Neutrophil (primary cell): ENCODE results near the gene TAMALIN.

ENCODE experiments used
- H3K27ac ChIP-seq: fragments of 200-600 bp; sonication (generic); 2 replicates; pipeline ENCODE4 v1.5.1; 2016; ENCODE audit warnings: mild to moderate bottlenecking, moderate library complexity
- H3K27me3 ChIP-seq: fragments of 200-600 bp; sonication (generic); 2 replicates; pipeline ENCODE4 v1.6.0; 2016; ENCODE audit warnings: mild to moderate bottlenecking
- H3K36me3 ChIP-seq: fragments of 200-600 bp; sonication (generic); 2 replicates; pipeline ENCODE4 v1.5.1; 2017
- H3K4me1 ChIP-seq, 2 experiments: fragments of 200-600 bp in 1 of 2; sonication (generic) in 1 of 2; 1 replicate in 1 of 2; 2 replicates in 1 of 2; pipeline versions ENCODE4 v1.5.1 to v1.6.1; 2013 to 2016; ENCODE audit warnings: low read depth in 1 of 2, low read length in 1 of 2, mild to moderate bottlenecking in 1 of 2, moderate library complexity in 1 of 2; ENCODE audit not compliant: control insufficient read depth in 1 of 2, insufficient read depth in 1 of 2
- H3K4me3 ChIP-seq, 2 experiments: fragments of 200-600 bp in 1 of 2; sonication (generic) in 1 of 2; 1 replicate in 1 of 2; 2 replicates in 1 of 2; pipeline ENCODE4 v1.5.1; 2013 to 2016; ENCODE audit warnings: low read depth in 1 of 2, low read length in 1 of 2, mild to moderate bottlenecking in 1 of 2, moderate library complexity in 1 of 2
- H3K9me3 ChIP-seq: fragments of 200-600 bp; sonication (generic); 2 replicates; pipeline ENCODE4 v1.5.1; 2016
- TF ChIP-seq, protein P1 (sequence below): fragments of 200-600 bp; sonication (generic); IDR thresholded peaks from 2 replicates; pipeline ENCODE4 v1.5.1; 2016; ENCODE audit warnings: antibody characterized with exemption

TAMALIN gene

DNA sequence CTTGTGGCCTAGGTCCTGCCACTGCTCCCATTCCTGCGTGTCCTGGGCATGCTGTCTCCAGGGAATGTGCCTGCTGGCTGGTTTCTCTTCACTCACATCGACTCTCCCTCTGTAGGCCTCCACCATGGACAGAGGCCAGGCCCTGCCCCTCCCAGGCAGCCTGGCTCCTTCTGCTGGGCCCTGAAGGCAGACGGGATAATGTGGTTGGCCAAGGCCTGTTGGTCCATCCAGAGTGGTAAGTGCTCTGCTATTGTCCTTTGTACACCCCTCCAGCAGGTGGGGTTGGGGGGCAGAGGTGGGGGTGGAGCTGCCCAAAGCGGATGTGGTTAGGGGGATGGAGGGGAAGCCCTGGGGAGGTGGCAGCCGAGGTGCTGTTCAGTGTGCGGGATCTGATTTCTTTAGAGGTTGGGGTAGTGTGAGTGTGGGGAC is 35.0 kb downstream of the TAMALIN start:
- peaks cover 35% of the 10 kb centered on the region for H3K27me3 ChIP-seq

DNA sequence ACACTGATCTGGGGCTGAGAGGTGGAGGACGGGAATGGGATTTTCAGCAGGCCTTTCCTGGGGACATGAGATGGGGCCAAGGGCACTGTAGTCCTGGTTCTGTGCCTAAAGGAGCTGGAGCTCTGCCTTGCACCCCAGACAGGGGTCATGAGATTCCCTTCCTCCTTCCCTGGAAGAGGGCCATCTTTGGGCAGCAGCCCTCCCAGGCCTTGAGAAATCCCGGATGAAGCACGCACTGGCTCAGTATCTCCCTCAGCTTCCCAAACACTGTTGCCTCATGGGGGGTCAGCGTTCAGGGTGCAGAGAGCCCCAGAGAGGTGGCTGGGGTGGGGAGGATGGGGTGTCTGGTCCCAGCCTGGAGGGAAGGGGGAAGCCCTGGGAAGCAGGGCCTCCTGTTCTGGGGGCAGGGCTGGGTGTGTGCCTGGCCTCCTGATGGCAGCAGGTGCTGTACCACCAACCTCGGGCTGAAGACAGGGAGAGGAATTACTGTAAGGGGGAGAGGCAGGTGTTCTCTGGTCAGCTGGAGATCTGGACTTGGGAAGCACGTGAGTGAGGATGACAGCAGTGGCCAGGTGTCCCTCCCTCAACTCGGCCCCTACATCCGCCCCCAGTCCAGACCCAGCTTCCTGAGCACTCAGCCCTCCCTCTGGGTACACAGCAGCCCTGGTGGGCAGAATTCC is 36.1 kb downstream of the TAMALIN start:
- no peak overlapping the region for H3K27ac ChIP-seq
- peaks cover 8% of the 10 kb centered on the region in 2 experiments for H3K4me1 ChIP-seq

More for the DNA sequence above, 35.0 kb downstream of the TAMALIN start:
- no peaks in the 10 kb centered on the region for H3K9me3 ChIP-seq
- TF ChIP-seq, protein P1, sequence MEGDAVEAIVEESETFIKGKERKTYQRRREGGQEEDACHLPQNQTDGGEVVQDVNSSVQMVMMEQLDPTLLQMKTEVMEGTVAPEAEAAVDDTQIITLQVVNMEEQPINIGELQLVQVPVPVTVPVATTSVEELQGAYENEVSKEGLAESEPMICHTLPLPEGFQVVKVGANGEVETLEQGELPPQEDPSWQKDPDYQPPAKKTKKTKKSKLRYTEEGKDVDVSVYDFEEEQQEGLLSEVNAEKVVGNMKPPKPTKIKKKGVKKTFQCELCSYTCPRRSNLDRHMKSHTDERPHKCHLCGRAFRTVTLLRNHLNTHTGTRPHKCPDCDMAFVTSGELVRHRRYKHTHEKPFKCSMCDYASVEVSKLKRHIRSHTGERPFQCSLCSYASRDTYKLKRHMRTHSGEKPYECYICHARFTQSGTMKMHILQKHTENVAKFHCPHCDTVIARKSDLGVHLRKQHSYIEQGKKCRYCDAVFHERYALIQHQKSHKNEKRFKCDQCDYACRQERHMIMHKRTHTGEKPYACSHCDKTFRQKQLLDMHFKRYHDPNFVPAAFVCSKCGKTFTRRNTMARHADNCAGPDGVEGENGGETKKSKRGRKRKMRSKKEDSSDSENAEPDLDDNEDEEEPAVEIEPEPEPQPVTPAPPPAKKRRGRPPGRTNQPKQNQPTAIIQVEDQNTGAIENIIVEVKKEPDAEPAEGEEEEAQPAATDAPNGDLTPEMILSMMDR = no peak
- H3K4me1 ChIP-seq = peaks cover 13 to 16% of the 10 kb centered on the region in 2 experiments
- H3K36me3 ChIP-seq = no peaks in the 10 kb centered on the region
- H3K27ac ChIP-seq = no peak overlapping the region
- no peak overlapping the region for H3K4me3 ChIP-seq

DNA sequence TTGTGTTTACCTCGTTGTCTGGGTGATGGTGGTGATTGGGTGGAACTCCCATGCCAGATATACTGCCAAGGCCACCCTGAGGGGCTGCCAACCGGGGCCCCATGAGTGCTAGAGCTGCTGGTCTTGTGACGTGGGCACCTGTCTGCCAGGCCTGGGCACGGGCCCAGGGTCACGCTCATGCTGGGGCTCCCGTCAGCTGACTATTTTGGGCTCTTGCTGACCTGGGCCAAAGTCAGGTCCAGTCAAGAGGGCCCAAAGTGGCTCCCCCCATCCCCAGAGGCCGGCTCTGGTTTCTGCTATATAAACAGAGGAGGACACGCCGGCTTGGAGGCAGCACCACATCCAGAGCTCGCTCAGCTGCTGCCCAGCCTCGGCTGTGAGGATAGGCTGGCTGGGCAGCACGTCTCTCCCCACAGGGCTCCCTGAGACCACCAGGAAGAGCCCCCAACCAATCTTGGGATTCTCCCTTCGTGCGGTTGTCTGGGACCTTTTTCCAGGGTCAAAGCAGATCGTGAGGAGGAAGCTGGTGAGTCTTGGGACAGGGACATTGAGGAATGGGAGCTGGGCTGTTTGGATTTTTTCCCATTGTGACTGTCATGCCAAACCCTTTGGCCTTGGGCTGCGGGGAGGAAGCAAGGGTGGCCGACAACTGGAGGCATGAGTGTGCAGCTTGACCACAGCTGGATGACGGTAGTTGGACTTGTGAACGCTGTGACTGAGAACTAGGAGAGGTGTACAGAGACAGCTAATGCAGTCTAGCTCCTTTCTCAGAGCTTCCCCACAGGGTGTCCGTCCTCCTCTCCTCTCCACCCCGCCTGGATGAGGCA is 36.9 kb downstream of the TAMALIN start:
- Histone ChIP-seq H3K4me1 (peaks cover 8% of the 10 kb centered on the region in 2 experiments), H3K4me3 (no peak overlapping the region), H3K36me3 (no peaks in the 10 kb centered on the region), H3K27me3 (peaks cover 21% of the 10 kb centered on the region), H3K27ac (no peak overlapping the region), H3K9me3 (no peaks in the 10 kb centered on the region)
- TF ChIP-seq, protein P1 = no peak

More for the DNA sequence above, 36.1 kb downstream of the TAMALIN start:
- Histone ChIP-seq H3K36me3 (no peaks in the 10 kb centered on the region), H3K4me3 (no peak overlapping the region), H3K27me3 (peaks cover 24% of the 10 kb centered on the region), H3K9me3 (no peaks in the 10 kb centered on the region)
- TF ChIP-seq, protein P1 = no peak

DNA sequence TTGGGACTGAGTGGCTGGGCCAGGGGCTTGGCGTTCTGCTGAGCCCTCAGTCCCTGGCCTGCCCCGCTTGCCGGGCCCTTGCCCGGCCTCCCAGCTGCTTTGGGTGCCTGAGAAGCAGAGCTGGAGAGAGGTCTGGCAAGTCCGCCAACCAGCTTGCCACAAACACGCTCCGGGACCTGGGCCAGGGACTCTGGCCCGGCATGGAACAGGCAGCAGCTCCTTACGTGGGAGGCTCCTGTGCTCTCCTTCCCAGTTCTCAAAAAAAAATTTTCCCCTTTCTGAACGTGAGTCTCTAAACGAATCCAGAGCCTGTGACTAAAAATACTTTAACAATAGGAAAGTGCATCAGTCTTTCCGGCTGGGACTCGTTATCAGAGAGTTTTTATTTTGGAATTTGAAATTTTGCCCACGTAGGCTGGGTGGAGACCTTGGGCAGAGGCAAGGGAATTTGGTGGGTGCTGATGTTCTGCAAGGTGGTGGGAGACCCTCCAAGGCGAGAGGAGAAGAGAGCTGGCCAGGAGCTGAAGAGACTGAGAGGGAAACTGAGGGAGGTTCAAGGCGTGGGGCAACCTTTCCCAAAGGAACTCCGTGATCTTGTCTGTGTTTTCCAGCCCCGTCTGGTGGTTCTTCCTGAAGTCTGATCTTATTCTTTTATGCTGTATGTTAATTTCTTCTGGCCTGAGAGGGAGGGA is 37.7 kb downstream of the TAMALIN start:
- Histone ChIP-seq H3K36me3 (no peaks in the 10 kb centered on the region), H3K9me3 (no peaks in the 10 kb centered on the region), H3K27ac (no peak overlapping the region), H3K27me3 (peaks cover 21% of the 10 kb centered on the region), H3K4me3 (no peak overlapping the region), H3K4me1 (peaks cover 8% of the 10 kb centered on the region in 2 experiments)
- TF ChIP-seq, protein P1 = no peak

DNA sequence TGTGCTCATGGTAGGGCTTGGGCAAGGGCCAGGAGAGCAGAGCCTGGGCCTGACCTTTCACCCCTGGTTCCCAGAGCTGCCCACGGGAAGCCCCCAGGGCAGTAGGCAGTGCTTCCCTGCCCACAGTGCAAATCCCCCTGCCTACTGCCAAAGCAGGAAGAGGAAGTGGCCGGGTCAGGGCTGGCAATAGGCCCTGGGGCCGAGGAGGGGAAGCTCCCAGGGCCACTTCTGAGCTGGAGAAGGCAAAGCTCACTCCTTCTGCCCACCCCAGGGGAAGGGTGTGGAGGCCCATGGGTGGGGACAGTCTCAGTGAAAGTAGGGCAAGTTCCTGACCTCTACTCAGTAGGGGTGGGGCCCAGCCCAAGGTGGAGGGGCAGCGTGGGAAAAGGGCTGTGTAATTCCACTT is 39.1 kb downstream of the TAMALIN start:
- Histone ChIP-seq H3K4me1 (peaks cover 16% of the 10 kb centered on the region in 2 experiments), H3K4me3 (no peak overlapping the region), H3K9me3 (no peaks in the 10 kb centered on the region), H3K27me3 (peaks cover 26% of the 10 kb centered on the region), H3K36me3 (no peaks in the 10 kb centered on the region), H3K27ac (peak overlapping the region; percentile 41)
- TF ChIP-seq, protein P1 = no peak
